Thymus (tissue), 11 donors: ENCODE results near the gene DOCK1. TPM values are rescaled to one million over a fixed set of nuclear protein-coding genes. Genes with fewer than 3 reads are reported as not detected.

Source experiments
- DNase-seq, 9 donors: peaks; one replicate each; pipeline ENCODE4 v3.0.0-alpha.2; 2013; ENCODE audit warnings: low spot score in 9 of 9, low read depth in 6 of 9, missing footprints in 1 of 9
- H3K27ac ChIP-seq, 2 donors: one replicate each; pipeline ENCODE4 v1.5.1; 2013; ENCODE audit warnings: control low read depth in 1 of 2, low read depth in 1 of 2, low read length in 1 of 2, mild to moderate bottlenecking in 1 of 2, moderate library complexity in 1 of 2
- H3K27me3 ChIP-seq, 2 donors: one replicate each; pipeline ENCODE4 v1.5.1; 2013; ENCODE audit warnings: low read length in 1 of 2; ENCODE audit not compliant: control insufficient read depth in 2 of 2, insufficient read depth in 1 of 2
- H3K36me3 ChIP-seq, 2 donors: one replicate each; pipeline ENCODE4 v1.5.1; 2013; ENCODE audit warnings: low read length in 1 of 2, mild to moderate bottlenecking in 1 of 2, moderate library complexity in 1 of 2; ENCODE audit not compliant: control insufficient read depth in 2 of 2, insufficient read depth in 2 of 2
- H3K4me1 ChIP-seq, 2 donors: one replicate each; pipeline ENCODE4 v1.5.1; 2013; ENCODE audit warnings: low read length in 2 of 2; ENCODE audit not compliant: control insufficient read depth in 2 of 2, insufficient read depth in 2 of 2
- H3K4me3 ChIP-seq, 2 donors: one replicate each; pipeline ENCODE4 v1.5.1; 2013; ENCODE audit warnings: low read length in 2 of 2, control low read depth in 1 of 2, mild to moderate bottlenecking in 1 of 2
- H3K9me3 ChIP-seq, 2 donors: one replicate each; pipeline ENCODE4 v1.5.1; 2013; ENCODE audit warnings: low read length in 1 of 2, mild to moderate bottlenecking in 1 of 2; ENCODE audit not compliant: control insufficient read depth in 2 of 2, insufficient read depth in 1 of 2
- WGBS: extraction: QIAGEN DNeasy Blood & Tissue Kit; methylation state at CpG from one replicate; pipeline ENCODE4 v1.1.7; 2013; 5-methylcytosine and 5-hydroxymethylcytosine counted together
- polyA plus RNA-seq: library from polyadenylated mRNA; stranded (reverse); fragments of 200-250 nt; gene quantifications from one replicate; pipeline ENCODE4 v1.2.3, GENCODE V29; 2013
- total RNA-seq: library from RNA; stranded (reverse); fragments of 120-200 nt; gene quantifications from one replicate; pipeline ENCODE4 v1.2.4, GENCODE V29; 2013
- donor health status: healthy.

Gene DOCK1
- total and polyA plus RNA-seq, 2 donors: 10.2 to 11.7 TPM

DNA sequence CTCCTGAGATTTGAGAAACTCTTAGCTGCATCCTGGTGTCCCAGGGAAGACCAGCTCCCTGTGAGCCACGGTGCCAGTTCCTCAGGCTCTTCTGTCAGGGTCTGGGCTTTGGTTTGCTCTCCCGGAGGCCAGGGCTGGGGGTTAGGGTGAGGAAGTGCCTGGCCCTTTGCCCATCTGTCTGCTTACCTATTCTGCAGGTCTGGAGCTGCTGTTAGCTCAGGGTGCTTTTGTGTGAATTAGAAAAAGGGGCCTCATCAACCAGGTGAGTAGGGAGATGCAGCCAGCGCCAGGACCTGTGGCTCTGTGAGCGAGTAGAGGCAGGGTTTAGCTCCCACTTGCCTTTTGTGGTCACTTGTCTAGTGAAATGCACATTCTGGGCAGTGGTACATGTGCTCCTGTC is 109.4 kb downstream of the DOCK1 start:
- no peaks in the 10 kb centered on the region for H3K27me3 ChIP-seq
- H3K9me3 ChIP-seq: no peaks in the 10 kb centered on the region
- no peak for DNase-seq
- H3K27ac ChIP-seq: no peak overlapping the region
- no peak overlapping the region for H3K4me3 ChIP-seq
- WGBS: 94% methylated on average over 4 of the region's 4 CpGs
- H3K36me3 ChIP-seq: no peaks in the 10 kb centered on the region
- H3K4me1 ChIP-seq: no peaks in the 10 kb centered on the region

GRCh38 chr10:127015373-127015772 is 110.1 kb downstream of the DOCK1 start:
- DNase-seq: no peak
- Histone ChIP-seq H3K4me1 (no peaks in the 10 kb centered on the region), H3K27ac (no peak overlapping the region), H3K36me3 (no peaks in the 10 kb centered on the region), H3K27me3 (no peaks in the 10 kb centered on the region), H3K4me3 (no peak overlapping the region), H3K9me3 (no peaks in the 10 kb centered on the region)
- WGBS: 98% methylated on average over 12 of the region's 12 CpGs

GRCh38 chr10:127016331-127016730 is 111.1 kb downstream of the DOCK1 start:
- no peak for DNase-seq
- 94% methylated on average over 11 of the region's 11 CpGs for WGBS
- Histone ChIP-seq H3K27me3 (no peaks in the 10 kb centered on the region), H3K27ac (no peak overlapping the region), H3K4me1 (no peaks in the 10 kb centered on the region), H3K4me3 (no peak overlapping the region), H3K36me3 (no peaks in the 10 kb centered on the region), H3K9me3 (no peaks in the 10 kb centered on the region)

DNA sequence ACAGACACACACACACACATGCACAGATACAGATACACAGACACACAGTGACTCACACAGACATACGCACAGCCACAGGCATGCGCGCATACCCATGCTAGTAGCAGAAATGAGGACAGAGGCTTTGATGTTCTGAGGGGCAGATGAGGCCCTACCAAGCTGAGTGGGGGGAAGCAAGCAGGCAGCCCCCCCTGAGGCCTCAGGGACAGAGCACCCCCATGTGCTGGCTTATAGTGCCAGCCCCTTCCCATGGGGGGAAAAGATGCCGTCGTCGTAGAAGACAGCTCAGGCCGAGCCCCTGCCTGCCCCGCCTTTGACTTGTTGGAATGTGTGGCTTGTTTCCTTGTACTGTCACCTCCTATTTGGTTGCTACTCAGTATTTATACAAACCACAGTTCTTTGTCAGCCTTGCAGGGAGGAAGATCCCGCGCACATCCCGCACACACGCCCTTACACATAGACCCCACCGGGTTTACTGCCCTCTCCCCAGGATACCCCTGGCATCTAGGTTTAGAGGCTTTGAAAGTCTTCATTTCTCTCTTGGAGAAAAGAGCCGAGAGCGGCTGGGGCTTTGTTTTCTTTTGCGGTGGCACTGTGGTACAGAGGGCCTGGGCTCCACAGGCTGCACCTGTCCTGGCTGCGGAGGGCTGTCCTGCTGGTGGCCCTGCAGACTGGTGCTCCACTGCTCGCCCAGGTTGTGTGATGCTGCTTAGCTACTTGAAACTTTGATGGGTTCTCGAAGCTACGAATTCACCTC is 112.5 kb downstream of the DOCK1 start:
- WGBS: 93% methylated on average over 20 of the region's 20 CpGs
- Histone ChIP-seq H3K4me3 (no peak overlapping the region), H3K9me3 (no peaks in the 10 kb centered on the region), H3K36me3 (no peaks in the 10 kb centered on the region), H3K27ac (no peak overlapping the region), H3K27me3 (no peaks in the 10 kb centered on the region), H3K4me1 (no peaks in the 10 kb centered on the region)
- DNase-seq: no peak

- Histone ChIP-seq H3K36me3 (no peaks in the 10 kb centered on the region), H3K27ac (no peak overlapping the region), H3K27me3 (no peaks in the 10 kb centered on the region), H3K9me3 (no peaks in the 10 kb centered on the region), H3K4me3 (no peak overlapping the region), H3K4me1 (no peaks in the 10 kb centered on the region)
- 96% methylated on average over 4 of the region's 4 CpGs for WGBS
- no peak for DNase-seq
Measured at GRCh38 chr10:127018298-127018650, 113.0 kb downstream of the DOCK1 start.

DNA sequence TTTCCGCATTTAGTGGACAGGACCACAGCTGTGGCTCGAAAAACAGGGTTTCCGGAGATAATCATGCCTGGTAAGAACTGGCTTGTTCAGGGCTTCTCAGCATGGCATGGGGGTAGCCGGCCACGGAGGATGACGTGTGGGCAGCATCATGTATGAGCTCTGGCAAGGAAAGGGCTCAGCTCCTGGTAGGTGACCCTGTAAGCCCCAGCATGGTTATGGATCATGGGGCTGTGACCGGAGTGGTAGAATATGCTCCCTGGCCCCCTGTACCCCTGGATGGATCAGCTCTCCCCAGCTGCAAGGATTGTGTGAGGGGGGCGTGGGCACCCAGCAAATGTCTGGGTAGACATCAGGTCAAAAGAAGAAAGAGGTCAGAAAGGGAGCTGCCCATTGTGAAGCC is 113.5 kb downstream of the DOCK1 start:
- no peaks in the 10 kb centered on the region for H3K36me3 ChIP-seq
- DNase-seq: no peak
- H3K27me3 ChIP-seq: no peaks in the 10 kb centered on the region
- no peak overlapping the region for H3K27ac ChIP-seq
- no peaks in the 10 kb centered on the region for H3K9me3 ChIP-seq
- no peak overlapping the region for H3K4me3 ChIP-seq
- H3K4me1 ChIP-seq: no peaks in the 10 kb centered on the region
- WGBS: 98% methylated on average over 8 of the region's 8 CpGs

DNA sequence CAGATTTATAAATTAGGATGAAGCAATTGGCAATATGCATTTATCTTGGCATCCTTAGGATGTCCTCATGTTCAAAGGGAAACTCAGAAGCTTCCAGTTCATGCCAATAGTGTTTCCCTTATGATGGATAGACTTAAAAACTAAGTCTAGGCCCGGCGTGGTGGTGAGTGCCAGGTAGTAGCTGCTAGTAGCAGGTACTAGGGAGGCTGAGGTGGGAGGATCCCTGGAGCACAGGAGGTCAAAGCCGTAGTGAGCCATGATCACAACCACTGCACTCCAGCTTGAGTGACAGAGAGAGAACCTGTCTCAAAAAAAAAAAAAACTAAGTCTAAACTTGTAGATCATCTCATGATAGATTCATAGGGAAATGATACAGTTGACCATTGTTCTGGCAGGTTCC is 115.0 kb downstream of the DOCK1 start:
- Histone ChIP-seq H3K27ac (no peak overlapping the region), H3K27me3 (no peaks in the 10 kb centered on the region), H3K4me1 (no peaks in the 10 kb centered on the region), H3K9me3 (no peaks in the 10 kb centered on the region), H3K36me3 (no peaks in the 10 kb centered on the region), H3K4me3 (no peak overlapping the region)
- DNase-seq: no peak
- 98% methylated on average over 3 of the region's 3 CpGs for WGBS

DNA sequence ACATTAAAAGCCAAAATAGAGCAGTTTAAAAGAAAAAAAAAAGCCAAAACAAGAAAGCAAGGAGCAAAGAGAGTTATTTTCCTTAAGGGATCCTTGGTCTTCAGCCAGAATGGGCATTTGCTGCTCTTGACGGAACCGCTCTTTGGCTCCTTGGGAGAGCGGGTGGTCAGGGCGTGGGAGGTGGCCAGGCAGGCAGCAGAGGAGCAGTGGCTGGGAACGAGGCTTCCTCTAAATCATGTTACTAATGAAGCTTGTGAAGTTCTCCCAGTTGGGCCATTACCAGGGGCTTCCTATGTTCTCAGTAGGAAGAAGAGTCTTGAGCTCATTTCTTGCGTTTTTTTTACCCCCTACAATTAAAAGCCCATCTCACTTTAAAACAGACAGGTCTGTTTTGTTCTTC is 116.6 kb downstream of the DOCK1 start:
- H3K27ac ChIP-seq: no peak overlapping the region
- no peaks in the 10 kb centered on the region for H3K36me3 ChIP-seq
- DNase-seq: no peak

GRCh38 chr10:127024685-127025435 is 119.6 kb downstream of the DOCK1 start:
- no peak for DNase-seq
- no peak overlapping the region for H3K27ac ChIP-seq
- WGBS: 97% methylated on average over 13 of the region's 13 CpGs
- H3K9me3 ChIP-seq: no peaks in the 10 kb centered on the region
- no peaks in the 10 kb centered on the region for H3K36me3 ChIP-seq
- no peaks in the 10 kb centered on the region for H3K27me3 ChIP-seq
- H3K4me1 ChIP-seq: no peaks in the 10 kb centered on the region
- H3K4me3 ChIP-seq: no peak overlapping the region

More for the DNA sequence above, 116.6 kb downstream of the DOCK1 start:
- H3K4me1 ChIP-seq: no peaks in the 10 kb centered on the region
- no peak overlapping the region for H3K4me3 ChIP-seq
- H3K27me3 ChIP-seq: no peaks in the 10 kb centered on the region
- 97% methylated on average over 6 of the region's 6 CpGs for WGBS
- H3K9me3 ChIP-seq: no peaks in the 10 kb centered on the region
